ENCODE measurements around the gene AGPAT4.
"Not testable (repeated sequence)": the region's sequence is repeated elsewhere in the genome, so short reads cannot be mapped to it uniquely, and the experiment has no call there.

Gene AGPAT4

GRCh38 chr6:161227004-161227960 is 46.6 kb downstream of the AGPAT4 start:
- no peak for DNase-seq (ENCODE audit: low read depth, low spot score)

GRCh38 chr6:161226009-161226964 is 47.6 kb downstream of the AGPAT4 start:
- no peak for DNase-seq (ENCODE audit: low read depth, low spot score)

- DNase-seq (ENCODE audit: low read depth, low spot score): no peak
These were observed 48.2 kb downstream of the AGPAT4 start for GRCh38 chr6:161225681-161226008.

- not testable (repeated sequence) for DNase-seq (ENCODE audit: low read depth, low spot score)
These were observed 48.7 kb downstream of the AGPAT4 start for GRCh38 chr6:161224951-161225680.

- DNase-seq (ENCODE audit: low read depth, low spot score): no peak
These were observed 50.2 kb downstream of the AGPAT4 start for GRCh38 chr6:161223646-161224045.

- DNase-seq (ENCODE audit: low read depth, low spot score): no peak
These were observed 51.1 kb downstream of the AGPAT4 start for GRCh38 chr6:161222706-161223234.

- DNase-seq (ENCODE audit: low read depth, low spot score): no peak
These were observed 53.5 kb downstream of the AGPAT4 start for GRCh38 chr6:161220346-161220745.

- DNase-seq (ENCODE audit: low read depth, low spot score): no peak
These were observed 54.2 kb downstream of the AGPAT4 start for GRCh38 chr6:161219680-161220079.

- no peak for DNase-seq (ENCODE audit: low read depth, low spot score)
These were observed 55.6 kb downstream of the AGPAT4 start for GRCh38 chr6:161218222-161218621.

GRCh38 chr6:161217628-161218027 is 56.2 kb downstream of the AGPAT4 start:
- no peak for DNase-seq (ENCODE audit: low read depth, low spot score)

GRCh38 chr6:161216616-161217205 is 57.1 kb downstream of the AGPAT4 start:
- DNase-seq (ENCODE audit: low read depth, low spot score): no peak

GRCh38 chr6:161215876-161216615 is 57.8 kb downstream of the AGPAT4 start:
- DNase-seq (ENCODE audit: low read depth, low spot score): no peak

GRCh38 chr6:161215193-161215592 is 58.7 kb downstream of the AGPAT4 start:
- no peak for DNase-seq (ENCODE audit: low read depth, low spot score)

GRCh38 chr6:161214722-161215121 is 59.1 kb downstream of the AGPAT4 start:
- no peak for DNase-seq (ENCODE audit: low read depth, low spot score)

GRCh38 chr6:161212902-161213301 is 61.0 kb downstream of the AGPAT4 start:
- no peak for DNase-seq (ENCODE audit: low read depth, low spot score)

GRCh38 chr6:161211380-161212035 is 62.4 kb downstream of the AGPAT4 start:
- no peak for DNase-seq (ENCODE audit: low read depth, low spot score)

GRCh38 chr6:161210857-161211256 is 63.0 kb downstream of the AGPAT4 start:
- no peak for DNase-seq (ENCODE audit: low read depth, low spot score)

- no peak for DNase-seq (ENCODE audit: low read depth, low spot score)
These were observed 66.7 kb downstream of the AGPAT4 start for GRCh38 chr6:161207200-161207599.

GRCh38 chr6:161204866-161205557 is 68.8 kb downstream of the AGPAT4 start:
- no peak for DNase-seq (ENCODE audit: low read depth, low spot score)
